IPS-18c (cell line): ENCODE results near the gene CYP2W1.

Experiments
- H3K4me3 ChIP-seq: 2 replicates; pipeline ENCODE4 v1.7.0; 2013; ENCODE audit warnings: low read depth, mild to moderate bottlenecking, low read length, moderate library complexity; ENCODE audit not compliant: insufficient read depth
- H3K9me3 ChIP-seq: one replicate; pipeline ENCODE4 v1.6.1; 2013; ENCODE audit warnings: mild to moderate bottlenecking, low read length, moderate library complexity; ENCODE audit not compliant: control insufficient read depth, insufficient read depth

CYP2W1 gene

GRCh38 chr7:1015196-1016121 is 32.5 kb downstream of the CYP2W1 start:
- peaks cover 2% of the 10 kb centered on the region for H3K9me3 ChIP-seq
- no peak overlapping the region for H3K4me3 ChIP-seq

GRCh38 chr7:1016577-1017531 is 33.9 kb downstream of the CYP2W1 start:
- H3K4me3 ChIP-seq: no peak overlapping the region
- peaks cover 2% of the 10 kb centered on the region for H3K9me3 ChIP-seq

GRCh38 chr7:1017586-1018333 is 34.8 kb downstream of the CYP2W1 start:
- peaks cover 2% of the 10 kb centered on the region for H3K9me3 ChIP-seq
- no peak overlapping the region for H3K4me3 ChIP-seq

- peaks cover 2% of the 10 kb centered on the region for H3K9me3 ChIP-seq
- H3K4me3 ChIP-seq: no peak overlapping the region
Measured at GRCh38 chr7:1018334-1018695, 35.3 kb downstream of the CYP2W1 start.

- peaks cover 2% of the 10 kb centered on the region for H3K9me3 ChIP-seq
- no peak overlapping the region for H3K4me3 ChIP-seq
Measured at GRCh38 chr7:1019255-1019785, 36.3 kb downstream of the CYP2W1 start.

- H3K9me3 ChIP-seq: peaks cover 2% of the 10 kb centered on the region
- H3K4me3 ChIP-seq: no peak overlapping the region
Measured at GRCh38 chr7:1019789-1020610, 37.0 kb downstream of the CYP2W1 start.

GRCh38 chr7:1020849-1021251 is 37.9 kb downstream of the CYP2W1 start:
- Histone ChIP-seq H3K4me3 (no peak overlapping the region), H3K9me3 (peaks cover 2% of the 10 kb centered on the region)

GRCh38 chr7:1021366-1021765 is 38.4 kb downstream of the CYP2W1 start:
- no peak overlapping the region for H3K4me3 ChIP-seq
- peaks cover 2% of the 10 kb centered on the region for H3K9me3 ChIP-seq

- no peak overlapping the region for H3K4me3 ChIP-seq
- no peaks in the 10 kb centered on the region for H3K9me3 ChIP-seq
Measured at GRCh38 chr7:1021931-1022330, 39.0 kb downstream of the CYP2W1 start.

- Histone ChIP-seq H3K4me3 (no peak overlapping the region), H3K9me3 (no peaks in the 10 kb centered on the region)
Measured at GRCh38 chr7:1022356-1022755, 39.4 kb downstream of the CYP2W1 start.

- no peaks in the 10 kb centered on the region for H3K9me3 ChIP-seq
- no peak overlapping the region for H3K4me3 ChIP-seq
Measured at GRCh38 chr7:1022801-1023465, 40.0 kb downstream of the CYP2W1 start.

- no peak overlapping the region for H3K4me3 ChIP-seq
Measured at GRCh38 chr7:1024331-1024841, 41.4 kb downstream of the CYP2W1 start.

GRCh38 chr7:1024876-1025742 is 42.1 kb downstream of the CYP2W1 start:
- Histone ChIP-seq H3K4me3 (no peak overlapping the region), H3K9me3 (no peaks in the 10 kb centered on the region)

More at GRCh38 chr7:1024331-1024841, 41.4 kb downstream of the CYP2W1 start:
- no peaks in the 10 kb centered on the region for H3K9me3 ChIP-seq

- H3K4me3 ChIP-seq: no peak overlapping the region
- no peaks in the 10 kb centered on the region for H3K9me3 ChIP-seq
Measured at GRCh38 chr7:1025743-1026581, 43.0 kb downstream of the CYP2W1 start.
